Stimulated activated naive CD4-positive, alpha-beta T cell (primary cell): Measurements from ENCODE around the gene SHANK1.

ENCODE experiments used
- DNase-seq, 6 experiments: peaks; one replicate each; lab custom pipeline; 2025; lab: John Stamatoyannopoulos, UW

SHANK1 gene

DNA sequence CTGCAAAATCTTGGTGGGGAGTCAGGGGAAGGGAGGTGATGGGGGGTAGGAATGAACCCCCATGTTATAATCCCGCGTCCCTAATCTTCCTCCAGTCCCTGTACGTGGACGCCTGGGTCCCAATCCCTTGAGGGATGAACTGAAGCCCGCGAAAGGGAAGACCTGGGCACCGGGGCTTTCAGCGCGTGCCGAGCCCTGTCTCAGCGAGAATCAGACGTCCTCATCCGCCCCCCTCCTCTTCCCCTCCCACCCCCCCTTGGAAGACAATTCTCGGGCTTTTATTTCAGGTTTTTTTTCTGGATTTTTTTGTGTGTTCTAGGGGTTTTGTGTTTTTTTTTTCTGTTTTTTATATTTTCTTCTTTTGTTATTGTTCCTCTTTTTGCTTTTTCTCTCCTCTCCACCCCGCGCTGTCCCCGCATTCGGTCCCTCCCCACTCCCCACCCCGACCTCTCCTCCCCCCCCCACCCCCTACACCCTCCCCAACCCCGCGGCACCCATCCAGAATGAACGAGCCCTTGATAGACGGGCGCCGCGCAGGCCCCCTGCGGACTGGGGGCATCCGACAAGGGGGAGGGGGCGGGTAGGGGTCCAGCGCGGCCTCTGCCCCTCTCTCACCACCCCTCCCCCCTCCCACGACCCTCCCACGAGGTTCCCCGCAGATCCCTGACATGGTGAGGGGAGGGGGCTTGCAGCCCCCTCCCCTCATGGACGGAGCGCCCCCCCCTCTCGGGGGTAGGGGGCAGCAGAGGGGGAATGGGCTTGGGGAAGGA, 60.1 kb downstream of the SHANK1 start:
- DNase-seq, result no peak

- DNase-seq, result peak; percentile 5 to 40 (median 28)
Measured at GRCh38 chr19:50658441-50659317, 60.9 kb downstream of the SHANK1 start.

- DNase-seq, result peak; percentile 52 to 69 (median 58)
Measured at GRCh38 chr19:50657712-50658440, 61.7 kb downstream of the SHANK1 start.

DNA sequence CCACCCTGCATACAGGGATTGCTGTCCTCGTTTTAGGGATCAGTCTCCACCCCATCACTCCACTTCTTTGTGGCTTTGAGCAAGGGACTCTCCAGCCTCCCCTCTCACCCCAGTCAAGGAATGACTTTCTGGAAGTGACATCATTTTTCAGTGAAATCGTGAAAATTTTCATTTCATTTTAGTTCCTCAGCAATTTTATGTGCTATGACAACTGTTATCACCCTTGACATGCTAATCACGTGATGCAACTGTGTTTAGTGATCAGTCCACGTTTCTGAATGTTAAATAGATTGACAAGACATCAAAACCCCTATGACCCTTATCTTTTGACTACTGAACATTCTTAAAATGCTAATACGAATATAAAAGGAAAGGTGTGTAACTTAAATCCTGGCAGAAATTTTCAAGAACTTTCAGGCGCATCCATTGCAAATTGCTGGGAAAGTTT, 62.4 kb downstream of the SHANK1 start:
- DNase-seq, result no peak

- DNase-seq, result no peak
Measured at GRCh38 chr19:50654882-50655281, 64.7 kb downstream of the SHANK1 start.

DNA sequence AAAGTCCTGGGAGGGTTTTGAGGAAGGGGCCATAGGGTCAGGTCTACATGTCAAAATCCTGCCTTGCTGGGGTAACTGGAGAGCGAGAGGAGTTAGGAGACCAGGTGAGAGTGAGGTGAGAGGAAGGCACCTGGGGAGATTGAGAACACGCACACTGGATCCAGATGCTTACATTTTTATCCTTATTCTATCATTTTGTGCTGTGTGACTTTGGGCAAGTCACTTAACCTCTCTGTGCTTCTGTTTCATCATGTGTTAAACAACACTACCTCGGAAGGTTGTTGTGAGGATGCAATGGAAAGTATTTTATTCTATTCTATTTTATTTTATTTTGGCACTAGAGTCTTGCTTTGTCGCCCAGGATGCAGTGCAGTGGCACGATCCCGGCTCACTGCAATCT, 66.9 kb downstream of the SHANK1 start:
- DNase-seq, result no peak

DNA sequence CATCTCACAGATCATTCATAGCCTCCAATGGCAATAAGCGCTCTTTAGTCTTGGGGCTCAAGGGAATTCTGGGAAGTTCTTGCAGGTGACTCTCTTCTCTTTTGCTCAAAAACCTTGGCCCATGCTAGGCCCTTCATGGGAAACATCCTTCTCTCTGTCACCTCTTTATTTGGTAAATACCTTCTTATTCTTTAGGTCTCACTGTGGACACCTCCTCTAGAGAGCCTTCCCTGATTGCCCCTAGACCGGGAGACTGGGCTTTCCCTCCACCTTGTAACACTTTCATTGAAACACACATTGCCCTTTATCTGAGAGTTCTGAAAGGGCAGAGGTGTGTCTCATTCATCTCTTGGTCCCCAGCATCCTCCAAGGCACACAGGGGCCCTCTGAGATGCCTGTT, 68.4 kb downstream of the SHANK1 start:
- no peak for DNase-seq

DNA sequence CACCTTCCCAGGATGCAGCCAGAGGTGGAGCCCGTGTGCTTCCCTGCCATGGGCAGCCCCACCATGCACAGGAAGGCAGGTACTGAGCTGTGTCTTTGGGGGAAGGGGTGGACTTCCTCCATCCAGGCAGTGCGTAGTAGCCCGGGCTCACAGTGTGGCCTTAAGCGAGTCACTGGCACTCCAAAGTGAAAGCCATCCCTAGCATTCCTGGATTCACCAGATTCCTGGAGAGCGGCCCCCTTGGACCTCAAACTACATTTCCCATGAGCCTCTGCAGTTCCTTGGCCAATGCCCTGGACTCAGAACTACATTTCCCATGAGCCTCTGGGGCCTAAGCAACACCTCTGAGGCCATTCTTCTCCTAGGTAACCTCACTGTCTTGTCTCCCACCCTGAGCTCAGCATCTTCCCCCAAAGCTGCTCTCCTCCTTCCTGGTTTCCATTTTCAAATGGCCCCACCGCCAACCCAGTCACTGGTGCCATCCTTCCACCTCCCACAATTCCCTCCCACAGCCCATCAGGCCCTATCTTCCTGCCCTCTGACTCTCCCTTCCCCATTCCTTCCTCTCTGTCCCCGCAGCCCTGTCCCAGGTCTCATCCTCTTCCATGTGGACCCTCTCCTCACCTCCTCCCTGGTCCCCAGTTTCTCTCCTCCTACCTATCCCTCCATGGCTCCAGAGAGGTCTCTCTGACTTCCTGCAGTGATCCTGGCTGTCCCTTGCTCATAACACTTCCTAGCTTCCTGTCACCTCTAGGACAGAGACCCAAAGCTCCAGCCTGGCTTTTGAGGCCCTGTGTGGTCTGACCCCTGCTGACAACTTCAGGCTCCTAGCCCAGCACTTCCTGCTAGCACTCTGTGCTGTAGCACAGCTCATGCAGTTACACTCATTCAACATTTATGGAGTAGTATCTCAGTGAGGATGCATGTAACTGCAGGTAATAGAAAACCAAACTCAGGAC, 69.9 kb downstream of the SHANK1 start, which contains the start of gene C19orf81:
Gene C19orf81, plus strand, starts transcription at position 13 of the 959 bp plus-strand sequence. Its CDS starts 0 bp downstream, at position 13.
- no peak for DNase-seq

GRCh38 chr19:50648659-50649058, 70.9 kb downstream of the SHANK1 start:
- no peak for DNase-seq

DNA sequence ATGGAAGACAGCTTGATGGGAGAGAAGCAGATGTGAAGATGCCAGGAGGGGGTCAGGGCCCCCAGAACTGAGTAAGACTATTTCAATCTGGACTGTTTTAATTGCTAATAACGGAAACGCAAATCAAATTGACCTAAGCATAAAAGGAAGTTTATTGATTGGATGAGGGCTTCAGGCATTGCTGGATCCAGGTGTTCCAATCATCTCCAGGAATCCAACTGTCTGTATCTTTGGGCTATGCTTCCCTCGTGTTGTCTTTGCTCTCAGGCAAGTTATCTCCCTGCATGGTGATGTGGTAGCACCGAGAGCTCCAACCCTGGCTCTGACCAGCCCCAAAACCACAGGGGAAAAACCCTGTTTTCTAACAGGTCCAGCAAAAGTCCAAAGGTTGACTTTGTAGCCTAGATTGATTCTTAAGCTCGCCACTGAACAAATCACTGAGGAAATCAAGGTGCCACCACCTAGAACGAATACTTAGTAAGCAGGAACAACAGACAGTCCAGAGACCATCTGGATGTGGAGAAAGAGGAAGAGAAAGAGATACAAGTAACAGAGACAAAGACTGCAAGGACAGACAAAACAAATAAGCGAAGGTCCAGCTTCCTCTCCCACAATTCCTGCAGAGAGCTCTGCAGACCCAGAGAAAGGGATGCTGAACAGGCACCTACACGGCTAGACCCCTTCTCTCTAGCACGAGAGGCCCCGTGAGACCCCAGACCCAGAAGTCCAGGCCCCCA, 71.6 kb downstream of the SHANK1 start:
- DNase-seq, result no peak

- no peak for DNase-seq
Measured at GRCh38 chr19:50646074-50646807, 73.4 kb downstream of the SHANK1 start.

DNA sequence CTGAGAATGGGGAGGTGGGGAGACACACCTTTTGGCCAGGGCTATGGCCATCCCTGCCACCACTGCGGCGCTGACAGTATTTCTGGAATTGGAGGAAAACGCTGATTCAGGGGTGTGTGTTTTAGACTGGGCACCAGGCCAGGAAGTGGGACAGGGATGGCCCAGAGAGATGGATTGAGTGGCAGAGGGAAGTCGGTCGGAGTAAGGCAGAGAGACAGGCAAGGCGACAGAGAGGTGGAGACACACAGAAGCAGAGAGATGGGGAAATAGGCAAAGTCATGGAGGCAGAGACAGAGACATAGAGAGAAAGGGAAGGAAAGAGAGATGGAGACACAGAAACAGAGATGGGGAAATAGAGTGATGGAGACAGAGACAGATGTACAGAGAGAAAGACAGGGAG, 74.5 kb downstream of the SHANK1 start:
- DNase-seq, result no peak

DNA sequence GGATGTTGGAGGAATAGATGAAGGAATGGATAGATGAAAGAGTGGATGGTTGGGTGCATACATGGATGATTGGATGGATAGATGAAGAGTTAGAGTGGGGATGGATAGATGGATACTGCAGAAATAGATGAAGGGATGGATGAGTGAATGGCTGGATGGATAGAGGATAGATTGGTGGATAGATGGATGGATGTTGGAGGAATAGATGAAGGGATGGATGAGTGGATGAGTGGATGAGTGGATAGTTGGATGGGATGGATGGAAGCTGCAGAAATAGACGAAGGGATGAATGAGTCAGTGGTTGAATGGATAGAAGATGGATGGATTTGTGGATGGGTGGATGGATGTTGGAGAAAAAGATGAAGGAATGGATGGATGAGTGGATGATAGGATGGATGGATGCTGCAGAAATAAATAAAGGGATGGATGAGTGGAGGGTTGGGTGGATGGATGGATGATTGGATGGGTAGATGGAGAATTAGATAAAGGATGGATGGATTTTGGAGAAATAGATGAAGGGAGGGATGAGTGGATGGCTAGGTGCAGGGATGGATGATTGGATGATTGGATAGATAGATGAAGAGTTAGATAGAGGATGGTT, 75.2 kb downstream of the SHANK1 start:
- DNase-seq, result no peak

DNA sequence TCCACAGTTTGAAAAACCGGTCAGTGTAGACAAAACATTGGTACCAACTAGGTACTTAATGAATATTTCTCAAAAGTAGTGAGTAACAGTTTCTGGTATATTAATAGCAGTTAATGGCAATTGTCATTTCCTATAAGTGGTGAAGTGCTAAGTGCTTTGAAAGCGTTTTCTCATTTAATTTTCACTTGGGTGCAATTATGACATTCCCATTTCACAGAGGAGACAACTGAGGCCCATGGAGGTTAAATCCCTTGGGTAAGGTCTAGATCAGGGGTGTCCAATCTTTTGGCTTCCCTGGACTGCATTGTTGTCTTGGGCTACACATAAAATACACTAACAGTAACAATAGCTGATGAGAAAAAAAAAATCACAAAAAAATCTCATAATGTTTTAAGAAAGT, 79.2 kb downstream of the SHANK1 start:
- no peak for DNase-seq

DNA sequence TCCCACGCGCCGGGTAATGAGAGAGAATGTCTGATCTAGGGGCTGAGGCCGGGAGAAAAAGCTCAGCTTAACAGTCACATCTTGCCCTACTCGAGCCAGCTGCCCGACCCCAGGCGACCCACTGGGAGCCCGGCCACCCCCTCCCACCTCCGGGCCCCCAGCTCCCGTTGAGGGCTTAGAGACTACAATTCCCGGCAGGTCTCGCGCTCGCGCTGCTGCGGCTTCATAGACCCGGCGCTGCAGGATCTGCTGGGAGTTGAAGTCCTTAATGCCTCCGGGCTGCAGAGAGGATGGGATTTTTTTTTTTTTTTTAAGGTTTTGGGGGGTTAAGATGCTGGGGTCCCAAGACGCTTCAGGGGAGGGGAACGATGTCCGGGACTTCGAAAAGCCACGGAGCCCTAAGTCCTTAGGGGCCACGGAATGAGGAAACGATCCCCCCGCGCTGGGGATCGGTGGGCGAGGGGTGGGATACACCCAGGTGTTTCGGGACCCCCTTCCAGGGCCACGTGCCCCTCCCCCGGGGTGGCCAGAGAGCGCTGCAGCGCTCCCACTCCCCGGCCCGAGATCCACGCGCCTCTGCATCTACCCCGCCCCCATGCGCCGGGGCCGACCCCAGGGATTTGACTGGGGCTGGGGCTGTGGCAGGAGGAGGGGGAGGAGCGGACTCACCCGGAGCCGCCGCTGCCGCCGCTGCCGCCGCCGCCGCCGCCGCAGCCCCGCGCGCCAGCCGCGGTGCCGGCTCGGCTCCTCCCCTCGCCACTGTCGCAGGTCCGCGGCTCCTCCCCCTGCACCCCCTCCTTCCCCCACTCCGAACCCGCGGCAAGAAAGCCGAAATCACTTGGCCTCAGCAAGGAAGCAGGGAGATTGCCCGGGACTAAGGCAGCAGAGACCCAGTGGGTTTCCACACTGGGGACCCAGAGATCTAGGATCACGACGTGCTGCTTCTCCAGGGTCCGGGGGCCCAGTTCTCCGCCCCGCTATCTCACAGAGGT, 80.2 kb downstream of the SHANK1 start, which contains the start of gene SYT3:
Gene SYT3, minus strand, starts transcription at position 761 of the 992 bp plus-strand sequence. CDS start 2,470 bp downstream, outside the sequence.
- peak in 5 of 6 experiments; percentile 7 to 43 (median 23) for DNase-seq

DNA sequence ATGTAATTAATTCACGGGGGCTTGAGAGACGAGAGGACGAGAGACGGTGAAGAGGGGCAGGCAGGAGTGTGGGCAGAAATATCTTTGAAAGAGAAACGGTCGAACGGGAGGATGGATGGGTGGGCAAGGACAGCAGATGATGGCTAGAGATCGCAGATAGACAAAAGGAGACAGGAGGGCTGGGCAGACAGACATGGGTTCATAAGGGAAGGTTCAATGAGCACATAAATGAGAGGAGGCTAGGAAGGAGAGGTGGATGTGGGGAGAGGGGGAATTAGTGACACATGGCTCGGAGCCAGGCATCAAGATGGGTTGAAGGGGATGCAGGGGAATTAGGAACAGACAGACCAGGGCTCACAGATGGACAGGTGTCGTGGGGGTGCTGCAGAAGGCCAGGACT, 81.0 kb downstream of the SHANK1 start:
- no peak for DNase-seq

GRCh38 chr19:50636317-50637085, 83.1 kb downstream of the SHANK1 start:
- no peak for DNase-seq
